Measurements from ENCODE around the gene POLE. TPM values are rescaled to one million over a fixed set of nuclear protein-coding genes. Genes with fewer than 3 reads are reported as not detected.

POLE gene
- total RNA-seq, 4 donors from 2014 or later, result 17.8 to 42.4 (median 27.0) TPM

DNA sequence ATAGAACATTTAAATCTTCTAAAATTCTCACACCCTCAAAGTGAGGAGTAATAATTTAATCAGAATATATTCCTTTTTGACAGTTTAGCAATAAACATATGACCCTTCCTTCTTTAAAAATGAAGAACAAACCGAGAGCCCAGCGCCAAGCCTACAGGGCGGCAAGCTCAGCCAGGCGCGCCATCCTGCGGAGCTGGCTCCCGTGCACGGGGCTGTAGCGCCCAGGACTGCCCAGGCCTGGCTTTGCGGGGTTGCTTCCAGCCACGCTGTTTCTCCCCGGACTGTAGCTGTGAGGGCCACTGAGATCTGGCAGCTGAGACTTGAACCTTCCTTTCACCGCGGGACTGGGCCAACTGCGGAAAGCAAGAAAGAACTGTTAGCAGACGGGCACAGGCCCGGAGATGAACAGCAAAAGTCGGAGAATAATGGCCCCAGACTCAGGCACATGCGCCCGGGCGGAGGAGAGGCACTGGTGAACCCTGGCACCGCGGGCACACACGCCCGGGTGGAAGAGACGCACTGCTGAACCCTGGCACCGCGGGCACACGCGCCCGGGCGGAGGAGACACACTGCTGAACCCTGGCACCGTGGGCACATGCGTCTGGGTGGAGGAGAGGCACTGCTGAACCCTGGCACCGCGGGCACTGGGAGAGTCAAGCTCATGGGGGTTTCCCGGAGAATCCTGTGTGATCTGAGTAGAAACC lies 40.1 kb upstream of the POLE start:
- Histone ChIP-seq H3K36me3 (peaks cover 25 to 98% (median 40%) of the 10 kb centered on the region in 3 donors), H3K4me1 (no peaks in the 10 kb centered on the region), H3K27ac (no peak overlapping the region), H3K27me3 (no peaks in the 10 kb centered on the region), H3K9me3 (no peaks in the 10 kb centered on the region), H3K4me3 (no peak overlapping the region)
- WGBS, 2 donors, result 87 to 94% methylated on average over 11 to 12 of the region's 37 CpGs
- intact Hi-C loops (cut with DNase I), result no loop called here
- TF ChIP-seq POLR2A (IDR thresholded peaks at IDR 0.05), result no peak
- TF ChIP-seq CTCF (IDR thresholded peaks at IDR 0.05), result no peak
- DNase-seq, result no peak

GRCh38 chr12:132726386-132726785 lies 39.2 kb upstream of the POLE start:
- no peaks in the 10 kb centered on the region for H3K9me3 ChIP-seq
- no peak for DNase-seq
- no peaks in the 10 kb centered on the region for H3K4me1 ChIP-seq
- H3K27me3 ChIP-seq, result no peaks in the 10 kb centered on the region
- intact Hi-C loops (cut with DNase I), result no loop called here
- H3K4me3 ChIP-seq, result no peak overlapping the region
- WGBS, 2 donors, result 94 to 95% methylated on average over 10 of the region's 12 CpGs
- no peak overlapping the region for H3K27ac ChIP-seq
- no peak for TF ChIP-seq CTCF (IDR thresholded peaks at IDR 0.05)
- no peak for TF ChIP-seq POLR2A (IDR thresholded peaks at IDR 0.05)
- peaks cover 27 to 98% (median 38%) of the 10 kb centered on the region in 3 donors for H3K36me3 ChIP-seq

- Histone ChIP-seq H3K27me3 (no peaks in the 10 kb centered on the region), H3K4me1 (no peaks in the 10 kb centered on the region), H3K36me3 (peaks cover 37 to 98% (median 46%) of the 10 kb centered on the region in 3 donors), H3K27ac (no peak overlapping the region), H3K9me3 (no peaks in the 10 kb centered on the region), H3K4me3 (no peak overlapping the region)
- WGBS, 2 donors, result 74 to 82% methylated on average over 9 to 11 of the region's 30 CpGs
- no peak for DNase-seq
- TF ChIP-seq CTCF (IDR thresholded peaks at IDR 0.05), result no peak
- TF ChIP-seq POLR2A (IDR thresholded peaks at IDR 0.05), result no peak
- intact Hi-C loops (cut with DNase I), result no loop called here
Measured at GRCh38 chr12:132724506-132725241, 37.5 kb upstream of the POLE start.

DNA sequence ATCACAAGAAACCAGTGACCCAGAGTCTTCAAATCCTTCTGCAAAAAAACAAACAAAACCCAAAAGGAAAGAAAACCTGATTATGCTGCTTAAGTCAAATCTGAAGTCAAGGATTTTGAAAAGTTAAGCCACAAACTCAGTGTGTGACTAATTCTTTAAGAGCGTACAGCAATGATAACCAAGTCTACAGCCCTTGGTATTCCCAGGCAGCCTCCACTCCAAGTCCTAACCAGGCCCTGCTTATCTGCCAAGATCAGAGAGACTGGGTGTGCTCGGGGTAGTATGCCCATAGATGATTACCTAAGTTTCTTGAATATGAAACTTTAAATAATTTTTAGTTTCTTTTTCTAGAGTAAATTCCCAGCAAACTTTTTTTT lies 36.6 kb upstream of the POLE start:
- Histone ChIP-seq H3K4me3 (no peak overlapping the region), H3K27ac (no peak overlapping the region), H3K27me3 (no peaks in the 10 kb centered on the region), H3K4me1 (no peaks in the 10 kb centered on the region), H3K9me3 (no peaks in the 10 kb centered on the region), H3K36me3 (peaks cover 47 to 100% (median 55%) of the 10 kb centered on the region in 3 donors)
- intact Hi-C loops (cut with DNase I), result no loop called here
- WGBS, 2 donors, result 83 to 91% methylated on average over 2 of the region's 2 CpGs
- TF ChIP-seq POLR2A (IDR thresholded peaks at IDR 0.05), result no peak
- TF ChIP-seq CTCF (IDR thresholded peaks at IDR 0.05), result no peak
- DNase-seq, result no peak

DNA sequence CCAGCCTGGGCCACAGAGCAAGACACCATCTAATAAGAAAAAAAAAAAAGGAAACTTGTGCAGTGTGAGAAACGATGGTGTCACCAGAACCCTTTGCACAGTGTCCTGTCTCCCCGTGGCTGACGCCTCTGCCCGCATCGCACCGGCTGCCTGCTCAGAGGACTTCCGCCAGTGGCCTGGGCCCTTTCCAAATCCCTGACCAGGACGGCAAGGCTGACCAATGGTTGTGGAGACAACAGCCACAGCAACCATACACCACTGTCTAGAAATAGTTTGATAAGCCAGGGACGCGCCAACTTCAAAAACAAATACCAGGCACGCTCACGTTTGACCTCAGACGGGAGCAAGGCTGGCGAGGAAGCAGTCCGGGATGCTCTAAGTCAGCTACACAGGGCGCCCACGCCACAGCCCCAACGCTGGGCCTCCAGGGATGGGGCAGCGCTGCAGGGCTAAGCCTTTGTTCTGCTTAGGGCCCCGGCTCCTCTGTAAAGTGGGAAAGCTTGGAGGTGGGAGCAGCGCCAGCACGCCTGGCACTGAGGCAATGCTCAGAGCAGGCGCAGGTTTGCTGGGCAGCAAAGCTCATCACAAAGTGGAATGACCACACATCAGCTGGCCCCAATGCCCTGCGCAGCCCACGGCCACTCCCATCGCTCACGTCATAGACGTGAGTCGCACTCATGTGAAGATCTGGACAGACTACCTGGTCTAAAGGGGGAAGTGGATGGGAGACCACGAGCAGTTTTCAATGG lies 36.0 kb upstream of the POLE start:
- no peak for TF ChIP-seq POLR2A (IDR thresholded peaks at IDR 0.05)
- TF ChIP-seq CTCF (IDR thresholded peaks at IDR 0.05), result no peak
- DNase-seq, result no peak
- no peak overlapping the region for H3K27ac ChIP-seq
- no peaks in the 10 kb centered on the region for H3K4me1 ChIP-seq
- intact Hi-C loops (cut with DNase I), result no loop called here
- H3K27me3 ChIP-seq, result no peaks in the 10 kb centered on the region
- no peak overlapping the region for H3K4me3 ChIP-seq
- 82 to 87% methylated on average over 15 to 16 of the region's 30 CpGs for WGBS, 2 donors
- peaks cover 47 to 99% (median 54%) of the 10 kb centered on the region in 3 donors for H3K36me3 ChIP-seq
- H3K9me3 ChIP-seq, result no peaks in the 10 kb centered on the region

All from esophagus squamous epithelium (tissue), 5 donors.